Measurements from ENCODE around the gene PPM1H.

Gene PPM1H

DNA sequence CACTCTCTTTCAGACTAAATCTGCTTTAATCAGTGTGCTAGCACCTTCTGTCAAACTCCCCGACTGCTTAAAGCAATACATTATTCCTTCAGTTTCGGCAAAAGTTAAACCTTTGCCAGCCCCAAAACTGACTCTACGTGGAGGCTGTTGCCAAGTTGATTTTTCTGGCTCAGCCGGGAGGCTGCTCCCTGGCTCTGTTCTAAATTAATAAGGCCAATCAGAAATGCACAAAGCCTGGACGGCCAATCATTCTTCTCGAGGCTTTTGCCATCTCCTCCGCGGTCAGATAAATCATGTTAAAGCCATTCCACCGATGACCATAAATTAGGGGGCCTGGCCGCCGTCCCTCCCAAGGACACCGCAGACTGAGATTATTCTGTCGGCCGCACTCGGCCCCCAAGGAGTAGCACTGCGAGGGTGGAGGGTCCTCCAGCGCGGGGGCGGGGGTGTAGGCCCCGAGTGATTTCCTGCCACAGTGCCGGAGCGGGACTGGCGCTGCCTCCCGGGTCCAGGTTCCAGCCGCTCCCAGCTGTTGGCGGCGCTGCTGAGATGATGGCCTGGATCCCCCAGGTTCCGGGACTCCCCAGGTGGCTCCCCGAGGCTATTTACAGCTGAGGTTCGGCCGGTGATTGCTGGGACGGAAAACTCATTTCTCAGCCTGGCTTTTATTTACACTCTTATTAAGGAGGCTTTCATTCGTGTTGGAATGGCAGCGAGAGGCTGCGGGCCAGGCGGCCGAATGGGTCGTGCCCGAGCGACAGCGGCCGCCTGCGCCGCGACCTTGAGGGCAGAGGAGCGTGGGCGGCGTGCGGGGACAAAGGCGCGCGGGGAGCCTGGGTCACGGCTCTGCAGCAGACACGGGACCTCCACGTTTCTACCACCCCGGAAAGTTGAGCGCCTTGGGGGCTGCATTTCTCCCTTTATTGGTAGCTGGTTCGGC lies 303.2 kb downstream of the PPM1H start:
- DNase-seq: peak; percentile 50

DNA sequence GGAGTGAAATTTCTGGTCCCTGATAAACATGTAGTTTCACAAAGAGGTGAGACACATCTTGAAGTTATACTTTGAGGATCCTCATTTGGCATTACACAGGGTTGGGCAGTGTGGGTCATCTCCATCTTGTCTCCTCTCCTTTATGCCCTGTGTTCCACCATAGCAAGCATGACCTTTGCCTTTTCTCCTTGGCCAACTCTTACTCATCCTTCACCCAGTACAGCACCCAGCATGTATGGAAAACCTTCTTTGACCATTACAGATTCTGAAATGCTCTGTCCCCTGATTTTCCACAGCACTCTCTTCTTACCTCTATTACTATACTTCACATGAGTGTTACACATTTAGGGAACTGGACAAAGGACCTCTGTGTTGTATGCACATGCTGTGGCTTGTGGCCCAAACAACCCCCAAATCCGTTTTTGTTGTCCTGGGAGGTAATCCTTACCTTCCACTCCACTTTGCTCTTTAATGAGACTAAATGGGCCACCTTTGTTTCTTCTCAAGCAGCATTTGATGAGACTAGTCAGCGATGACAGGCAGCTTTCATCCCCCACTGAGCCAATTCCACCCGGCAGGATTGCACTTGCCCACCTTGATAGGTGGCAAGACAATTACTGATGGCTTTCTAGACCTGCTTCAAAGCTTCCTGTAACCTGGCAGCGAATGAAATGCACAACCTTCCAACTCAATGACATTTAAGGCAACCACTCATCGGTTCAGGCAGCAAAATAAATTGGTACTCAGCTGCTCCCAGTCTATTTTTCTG lies 304.8 kb downstream of the PPM1H start:
- no peak for DNase-seq

DNA sequence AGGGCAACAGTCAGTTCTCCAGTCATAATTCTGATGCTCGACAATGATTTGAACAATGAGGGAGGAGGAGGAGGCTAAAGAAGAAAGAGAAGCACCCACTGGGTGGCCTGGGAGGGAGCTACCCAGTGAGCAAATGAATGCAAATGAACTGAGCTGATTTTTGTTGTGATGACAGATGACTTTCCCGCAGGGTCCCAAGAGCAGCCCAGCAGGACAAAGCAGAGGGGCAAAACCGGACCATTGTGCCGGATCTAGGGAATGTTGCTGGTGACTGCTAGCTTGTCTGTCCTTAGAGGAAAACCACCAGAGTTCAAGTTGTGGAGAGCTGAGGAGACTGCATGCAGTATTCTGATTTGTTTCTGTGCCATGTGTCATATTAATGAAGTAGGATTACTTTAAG lies 305.5 kb downstream of the PPM1H start:
- no peak for DNase-seq

DNA sequence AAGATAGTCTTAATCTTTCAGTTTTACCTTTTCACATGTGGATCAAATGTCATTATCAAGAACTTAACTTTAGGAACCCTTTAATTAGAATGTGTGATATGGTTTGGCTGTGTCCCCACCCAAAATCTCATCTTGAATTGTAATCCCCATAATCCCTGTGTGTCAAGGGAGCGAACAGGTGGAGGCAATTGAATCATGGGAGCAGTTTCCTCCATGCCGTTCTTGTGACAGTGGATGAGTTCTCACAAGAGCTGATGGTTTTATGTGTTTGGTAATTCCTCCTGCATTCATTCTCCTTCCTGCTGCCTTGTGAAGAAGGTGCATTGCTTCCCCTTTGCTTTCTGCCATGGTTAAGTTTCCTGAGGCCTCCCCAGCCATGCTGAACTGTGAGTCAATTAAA lies 307.8 kb downstream of the PPM1H start:
- no peak for DNase-seq

DNA sequence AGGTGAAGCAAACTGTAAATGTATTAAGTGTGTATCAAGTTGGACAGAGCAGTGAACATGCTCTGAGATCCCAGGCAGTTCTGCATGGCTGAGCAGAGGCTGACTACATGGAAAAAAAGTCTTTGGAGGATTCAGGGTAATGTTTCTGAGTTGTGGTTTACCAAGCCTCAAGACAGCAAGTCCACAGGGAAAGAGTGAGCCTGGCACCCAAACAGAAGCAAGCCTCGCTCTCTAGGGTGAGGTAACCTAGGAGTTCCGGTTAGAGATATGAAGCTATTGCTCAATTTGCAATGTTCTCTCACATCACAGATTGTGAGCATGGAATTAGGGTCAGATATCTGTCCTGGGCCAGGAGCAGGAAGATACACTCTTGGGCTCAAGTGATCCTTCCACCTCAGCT lies 309.7 kb downstream of the PPM1H start:
- DNase-seq: peak; percentile 85

DNA sequence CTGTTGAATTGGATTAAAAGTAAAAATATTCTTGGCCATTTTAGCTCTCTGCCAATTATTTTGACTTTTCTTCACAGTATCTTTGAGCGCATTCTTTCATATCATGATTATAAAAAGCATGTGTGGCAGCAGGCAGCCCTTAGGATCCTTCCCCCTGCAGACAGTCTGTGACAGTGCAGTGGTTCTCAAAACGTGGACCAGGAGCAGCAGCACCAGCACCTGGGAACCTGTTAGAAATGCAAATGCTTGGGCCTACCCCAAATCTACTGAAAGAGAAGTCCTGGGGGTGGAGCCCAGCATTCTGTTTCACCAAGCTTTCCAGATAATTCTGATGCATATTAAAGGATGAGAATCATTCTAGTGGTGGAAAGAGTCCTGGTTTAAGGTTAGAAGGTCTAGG lies 312.8 kb downstream of the PPM1H start:
- DNase-seq: no peak

DNA sequence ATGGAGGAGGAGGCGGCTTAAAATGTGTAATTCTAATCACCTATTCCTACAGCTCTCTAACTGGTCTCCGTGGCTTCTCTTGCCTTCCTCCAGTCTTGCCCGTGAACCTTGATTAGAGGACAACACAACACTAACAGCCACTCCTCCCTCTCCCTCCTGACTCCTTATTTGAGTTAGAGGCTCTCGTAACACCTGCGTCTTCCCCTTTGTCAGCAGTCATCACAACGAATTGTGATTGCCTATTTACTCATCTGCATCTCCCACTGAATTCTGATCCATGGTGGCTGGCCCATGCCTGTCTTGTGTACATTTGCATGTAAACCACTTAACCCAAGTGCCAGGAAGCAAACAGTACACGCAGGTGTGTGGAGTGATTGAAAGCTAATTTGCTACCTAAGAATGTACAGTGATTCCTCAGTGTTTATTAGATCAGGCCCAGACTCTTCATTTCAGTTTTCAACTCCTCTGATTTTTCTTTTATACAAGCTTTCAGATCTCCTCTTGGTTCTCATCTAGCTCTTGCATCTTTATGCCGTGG lies 313.8 kb downstream of the PPM1H start:
- no peak for DNase-seq

DNA sequence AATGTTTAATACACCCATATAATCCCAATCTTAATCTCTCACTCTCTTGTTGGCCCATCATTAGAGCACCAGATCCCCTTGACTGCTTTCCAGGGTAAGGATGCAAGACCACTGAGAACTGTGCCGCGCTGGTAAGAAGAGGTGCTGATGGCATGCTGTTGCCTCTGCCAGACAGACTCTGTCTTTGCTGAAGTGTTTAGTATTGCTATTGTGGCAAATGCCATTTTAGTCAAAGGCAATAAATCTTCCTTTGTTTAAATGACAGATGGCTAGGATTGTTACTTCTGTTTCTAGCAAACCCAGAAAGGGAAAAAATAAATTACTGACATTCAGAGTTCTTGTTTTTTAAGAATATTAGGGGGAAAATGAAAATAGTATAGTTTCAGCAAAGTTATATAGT lies 316.0 kb downstream of the PPM1H start:
- no peak for DNase-seq

DNA sequence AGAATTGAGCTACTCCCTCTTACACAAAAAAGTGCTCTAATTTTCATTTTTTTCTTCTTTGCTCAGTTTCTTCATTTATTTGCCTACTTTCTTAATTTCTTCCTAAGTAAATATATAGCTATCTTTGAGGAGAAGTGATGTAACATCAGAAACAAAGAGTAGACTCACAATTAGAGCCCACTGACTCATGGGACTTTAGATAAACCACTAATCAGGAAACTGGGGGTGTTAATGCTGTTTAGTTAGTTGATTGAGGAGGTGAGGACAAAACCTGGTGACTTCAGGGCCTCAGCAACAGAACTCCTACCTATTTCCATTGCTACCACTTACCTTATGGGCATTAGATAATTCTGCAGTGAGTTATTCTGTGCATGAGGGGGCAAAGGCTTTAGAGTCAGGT lies 316.6 kb downstream of the PPM1H start:
- DNase-seq: no peak

DNA sequence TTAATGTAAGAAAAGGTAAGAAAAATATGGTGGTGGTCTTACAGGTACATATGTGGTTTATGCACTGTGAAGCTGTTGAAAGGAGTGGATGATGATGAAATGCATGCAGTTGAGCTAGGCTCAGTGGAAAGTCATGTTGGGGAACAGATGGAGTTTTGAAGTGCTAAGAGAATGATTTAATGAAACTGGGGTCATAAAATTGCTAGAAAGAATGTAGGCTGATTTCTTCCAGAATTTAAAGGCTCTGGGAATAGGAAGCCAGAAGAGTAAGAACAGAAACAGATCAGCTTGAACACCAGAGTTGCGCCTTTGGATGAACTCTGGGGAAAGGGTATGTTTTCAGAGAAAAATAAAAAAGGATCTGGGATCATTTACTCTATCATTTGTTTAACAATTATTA lies 321.9 kb downstream of the PPM1H start:
- no peak for DNase-seq

DNA sequence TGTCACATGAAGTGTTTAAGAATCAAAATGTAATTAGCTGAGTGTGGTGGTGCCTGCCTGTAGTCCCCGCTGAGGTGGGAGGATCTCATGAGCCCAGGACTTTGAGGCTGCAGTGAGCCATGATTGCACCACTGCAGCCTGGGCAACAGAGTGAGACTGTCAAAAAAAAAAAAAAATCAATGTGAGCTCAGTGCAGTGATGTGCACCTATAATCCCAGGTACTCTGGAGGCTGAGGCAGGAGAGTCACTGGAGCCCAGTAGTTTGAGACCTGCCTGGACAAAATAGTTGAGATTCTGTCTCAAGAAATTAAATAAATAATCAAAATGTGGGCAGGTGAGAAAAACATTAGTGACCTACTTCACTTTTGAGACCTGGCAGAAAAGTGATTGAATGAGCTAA lies 328.3 kb downstream of the PPM1H start:
- DNase-seq: no peak

DNA sequence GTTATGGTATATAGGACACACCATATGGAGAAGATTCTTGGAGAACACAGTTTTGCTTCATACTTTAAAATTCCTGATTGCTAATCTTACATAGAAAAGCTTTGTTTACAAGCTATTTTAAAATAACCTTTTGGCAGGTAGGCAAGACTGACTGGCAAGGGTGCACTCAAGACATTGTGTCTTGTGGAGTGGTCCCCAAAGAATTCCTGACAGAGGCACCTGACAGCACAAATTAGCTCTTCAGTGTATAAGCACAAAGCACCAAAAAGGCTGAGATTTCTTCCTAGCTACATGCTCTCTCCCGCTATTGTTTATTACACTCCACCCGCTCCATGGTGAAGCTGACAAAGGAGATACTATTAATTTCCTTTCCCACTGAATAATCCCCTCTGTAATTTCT lies 329.0 kb downstream of the PPM1H start:
- no peak for DNase-seq

DNA sequence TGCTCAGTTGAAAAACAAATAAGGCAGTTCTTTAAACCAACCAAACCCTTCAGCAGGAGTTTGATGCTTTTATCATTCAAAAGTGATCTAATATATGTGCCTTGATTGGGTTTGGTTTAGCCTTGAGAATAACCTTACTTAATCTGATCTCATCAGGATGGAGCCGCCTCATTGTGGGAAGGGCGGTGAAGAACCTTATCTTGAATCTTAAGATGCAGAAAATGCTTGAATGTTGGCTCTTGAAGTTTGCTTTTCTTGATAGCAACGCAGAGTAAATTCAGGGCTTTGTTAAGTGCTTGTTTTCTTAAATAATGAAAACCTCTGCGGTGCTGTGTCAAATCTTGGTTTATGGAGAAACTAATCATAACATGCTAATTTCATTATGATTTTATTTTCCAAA lies 330.1 kb downstream of the PPM1H start:
- peak; percentile 75 for DNase-seq

DNA sequence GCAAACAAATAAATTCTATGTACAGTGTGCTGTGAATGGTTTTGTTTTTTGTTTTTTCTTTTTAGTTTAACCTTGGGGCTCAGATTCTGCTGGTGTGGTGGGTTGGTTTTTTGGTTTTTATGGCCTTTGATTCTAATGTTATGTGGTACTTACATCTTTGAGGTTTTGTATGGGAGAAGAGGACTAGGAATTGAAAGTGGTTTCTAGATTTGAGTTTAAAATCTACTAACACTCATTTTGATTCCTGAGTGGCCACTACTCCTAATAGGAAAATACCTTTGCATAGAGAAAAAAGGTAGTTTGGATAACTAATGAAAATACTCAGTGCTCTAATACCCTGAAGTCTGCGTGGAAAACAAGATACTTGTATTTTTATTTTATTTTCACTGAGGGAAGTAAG lies 330.6 kb downstream of the PPM1H start:
- no peak for DNase-seq

DNA sequence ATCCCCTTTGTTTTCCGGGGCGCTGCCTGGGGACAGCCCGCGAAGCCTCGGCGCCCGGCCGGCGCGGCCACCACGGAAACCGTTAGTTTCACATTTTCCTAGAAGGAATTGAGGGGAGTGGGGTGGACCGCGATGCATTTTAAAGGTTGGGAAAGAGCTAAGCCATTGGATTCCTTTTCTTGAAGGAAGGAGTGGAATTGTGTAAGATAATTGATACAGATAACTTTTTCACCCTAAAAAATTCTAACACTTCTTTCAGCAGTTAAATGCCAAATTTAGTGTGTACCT lies 331.2 kb downstream of the PPM1H start:
- peak; percentile 47 for DNase-seq

DNA sequence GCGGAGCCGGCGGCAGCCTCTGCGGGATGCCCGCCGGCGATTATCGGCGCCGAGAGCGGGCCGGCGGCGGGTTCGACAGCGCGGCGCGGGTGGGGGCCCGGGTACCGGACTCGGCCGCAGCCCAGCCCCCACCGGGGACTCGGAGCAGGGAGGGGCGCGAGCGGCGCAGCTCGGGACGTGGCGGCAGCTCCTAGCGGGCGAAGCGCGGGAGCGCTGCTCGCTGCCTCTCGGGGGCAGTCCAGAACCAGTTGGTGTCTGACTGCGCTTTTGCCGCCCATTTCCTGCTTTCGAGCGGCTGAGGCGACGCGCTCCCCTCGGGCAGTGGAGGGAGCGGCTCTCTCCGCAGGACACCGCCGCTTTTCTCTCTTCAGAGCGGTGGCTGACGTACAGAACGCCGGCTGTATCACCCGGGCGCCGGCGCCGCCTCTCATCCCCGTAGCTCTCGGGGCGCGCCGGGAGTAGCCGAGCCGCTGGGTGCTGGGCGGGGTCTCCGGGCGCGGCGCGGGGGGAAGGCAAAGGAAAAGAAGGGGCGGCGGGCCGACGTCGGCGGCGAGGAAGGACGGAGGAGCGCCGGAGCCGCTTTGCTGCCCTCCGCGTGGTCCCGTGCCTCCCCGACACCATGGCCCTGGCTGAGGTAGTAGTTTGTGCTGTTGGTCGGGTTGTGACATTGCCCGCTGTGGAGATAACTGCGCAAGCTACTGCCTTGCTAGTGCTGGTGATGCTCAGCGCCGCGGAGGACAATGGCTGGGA lies 331.7 kb downstream of the PPM1H start:
- DNase-seq: peak; percentile 69

DNA sequence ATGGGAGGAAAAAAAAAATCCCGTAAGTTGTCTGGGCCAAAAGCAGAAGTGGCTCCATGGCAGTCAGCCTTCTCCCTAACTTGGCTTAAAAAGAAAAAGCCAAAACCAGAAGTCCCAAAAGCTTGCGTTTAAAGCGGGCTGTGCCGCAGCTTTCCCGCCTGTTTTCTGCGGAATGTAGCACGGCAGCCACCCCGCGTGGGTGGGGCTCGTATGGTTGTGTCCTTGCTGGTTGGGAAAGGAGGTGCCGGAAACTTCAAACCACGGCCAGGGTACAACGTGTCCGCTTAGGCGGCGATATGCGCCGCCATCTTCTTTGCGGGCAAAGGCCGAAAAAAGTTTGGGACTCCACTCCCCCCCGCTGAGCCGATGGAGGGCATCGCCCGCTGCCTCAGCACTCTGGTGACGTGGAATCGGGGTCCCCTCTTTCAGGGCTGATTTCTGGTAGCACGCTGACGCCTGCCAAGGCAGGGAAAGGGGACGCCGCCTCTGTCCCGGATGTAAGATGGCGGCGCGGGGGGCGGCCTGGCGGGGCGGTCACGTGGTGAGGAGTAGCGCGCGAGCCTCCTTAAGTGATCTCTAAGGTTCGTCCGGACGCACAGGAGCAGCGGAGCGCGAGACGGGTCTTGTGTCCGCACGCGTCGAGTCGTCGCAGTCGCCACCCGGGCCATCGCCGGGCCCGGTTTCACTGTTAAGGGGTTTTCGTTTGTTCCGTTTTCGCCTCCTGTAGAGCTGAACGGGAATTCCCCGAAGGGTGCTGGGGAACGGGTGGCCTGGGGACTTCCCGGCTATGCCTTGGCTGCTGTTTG lies 332.5 kb downstream of the PPM1H start:
- DNase-seq: peak; percentile 87

DNA sequence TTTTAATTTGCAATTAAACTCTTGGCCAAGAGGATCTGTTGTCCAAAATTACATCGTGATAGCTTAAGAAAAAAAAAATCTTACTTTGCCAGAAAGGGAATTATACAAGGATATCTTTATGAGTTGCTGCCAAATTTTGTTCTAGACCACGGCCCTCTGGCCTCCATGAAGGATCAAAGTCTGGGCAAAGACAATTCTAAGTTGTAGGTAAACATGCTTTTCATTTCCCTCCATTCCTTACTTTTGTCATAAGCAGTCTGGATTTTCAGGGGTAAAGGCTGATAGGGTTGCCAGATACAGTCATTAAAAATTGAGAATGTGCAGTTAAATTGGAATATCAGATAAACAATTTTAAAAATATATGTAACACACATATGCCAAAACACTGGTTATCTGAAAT lies 333.2 kb downstream of the PPM1H start:
- no peak for DNase-seq

DNA sequence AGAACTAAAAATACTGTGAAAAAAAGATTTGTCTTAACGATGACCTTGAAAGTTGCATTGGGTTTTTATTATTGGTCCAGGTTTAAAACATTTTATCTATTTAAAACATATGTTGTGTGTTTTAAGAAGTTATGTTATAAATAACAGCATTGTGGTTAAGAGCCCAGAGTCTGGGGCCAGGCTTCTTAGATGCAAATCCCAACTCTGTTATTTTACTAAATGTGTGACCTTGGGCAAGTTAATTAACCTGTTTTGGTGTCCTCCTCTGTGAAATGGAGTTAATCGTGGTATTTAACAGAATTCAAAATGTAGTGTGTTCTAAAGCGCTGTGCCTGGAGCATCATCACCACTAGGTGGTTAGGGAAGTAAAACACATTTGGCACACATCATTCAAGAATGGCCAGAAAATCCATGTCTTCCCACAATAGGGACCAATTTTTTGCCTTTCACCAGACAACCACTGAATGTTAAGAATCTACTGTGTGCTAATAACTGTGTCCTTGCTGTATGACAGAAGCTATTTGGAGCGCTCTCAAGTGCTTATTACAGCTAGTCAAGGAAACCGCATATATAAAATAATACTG lies 335.0 kb downstream of the PPM1H start:
- DNase-seq: no peak

DNA sequence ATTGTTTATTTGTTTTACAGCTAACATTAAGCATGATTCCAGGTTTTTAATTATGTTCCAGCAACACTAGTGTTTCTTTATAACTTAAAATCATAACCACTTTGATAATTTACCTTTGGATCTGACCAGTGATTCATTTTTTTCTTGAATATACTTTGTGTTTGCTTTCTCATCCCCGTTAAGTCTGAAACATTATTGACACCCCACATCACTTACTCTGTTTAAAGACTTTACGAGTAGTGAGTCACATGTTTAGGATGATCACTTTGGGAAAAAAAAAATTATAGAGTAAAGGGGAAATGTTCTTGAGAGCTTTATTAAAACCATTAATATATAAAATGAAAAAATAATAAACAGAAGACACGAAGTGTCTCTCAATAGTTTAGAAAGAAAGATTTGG lies 336.1 kb downstream of the PPM1H start:
- DNase-seq: no peak

DNA sequence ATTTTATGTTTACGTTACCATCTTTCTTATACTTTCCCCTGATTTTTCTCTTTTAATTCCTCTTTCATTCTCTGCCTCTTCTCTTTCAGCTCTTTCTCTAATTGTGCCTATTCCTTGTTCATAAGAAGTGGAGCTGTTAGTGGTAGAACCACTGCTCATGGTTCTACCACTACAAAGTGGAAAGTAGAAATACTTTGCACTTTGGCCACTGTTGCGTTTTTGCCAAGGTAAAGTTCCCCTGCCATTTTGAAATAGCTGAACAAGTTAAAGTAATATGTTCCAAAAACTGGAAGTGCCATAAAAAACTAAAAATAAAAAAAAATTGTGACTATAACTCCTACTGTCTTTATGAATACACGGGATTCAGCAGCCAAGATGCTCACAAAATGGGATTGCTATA lies 337.7 kb downstream of the PPM1H start:
- DNase-seq: no peak
